ENCODE results near the gene EXOC3L1. TPM values are rescaled to one million over a fixed set of nuclear protein-coding genes. Genes with fewer than 3 reads are reported as not detected.
A peak's percentile ranks its signal among the peaks of the same experiment; 100 is the strongest.

EXOC3L1 gene
- total RNA-seq, 1 experiment from 2014 or later, result not detected

- no peak overlapping the region for H3K4me3 ChIP-seq
- H3K36me3 ChIP-seq, result peaks cover 10% of the 10 kb centered on the region
- H3K27me3 ChIP-seq (replicated peaks), result no peaks in the 10 kb centered on the region
- no peak overlapping the region for H3K27ac ChIP-seq
- peaks cover 12% of the 10 kb centered on the region for H3K4me1 ChIP-seq (replicated peaks)
- H3K9me3 ChIP-seq (replicated peaks), result no peaks in the 10 kb centered on the region
- no peak for DNase-seq (ENCODE audit: low read depth in 1 of 2, low spot score in 2 of 2)
Measured at GRCh38 chr16:67163999-67164558, 25.9 kb downstream of the EXOC3L1 start.

DNA sequence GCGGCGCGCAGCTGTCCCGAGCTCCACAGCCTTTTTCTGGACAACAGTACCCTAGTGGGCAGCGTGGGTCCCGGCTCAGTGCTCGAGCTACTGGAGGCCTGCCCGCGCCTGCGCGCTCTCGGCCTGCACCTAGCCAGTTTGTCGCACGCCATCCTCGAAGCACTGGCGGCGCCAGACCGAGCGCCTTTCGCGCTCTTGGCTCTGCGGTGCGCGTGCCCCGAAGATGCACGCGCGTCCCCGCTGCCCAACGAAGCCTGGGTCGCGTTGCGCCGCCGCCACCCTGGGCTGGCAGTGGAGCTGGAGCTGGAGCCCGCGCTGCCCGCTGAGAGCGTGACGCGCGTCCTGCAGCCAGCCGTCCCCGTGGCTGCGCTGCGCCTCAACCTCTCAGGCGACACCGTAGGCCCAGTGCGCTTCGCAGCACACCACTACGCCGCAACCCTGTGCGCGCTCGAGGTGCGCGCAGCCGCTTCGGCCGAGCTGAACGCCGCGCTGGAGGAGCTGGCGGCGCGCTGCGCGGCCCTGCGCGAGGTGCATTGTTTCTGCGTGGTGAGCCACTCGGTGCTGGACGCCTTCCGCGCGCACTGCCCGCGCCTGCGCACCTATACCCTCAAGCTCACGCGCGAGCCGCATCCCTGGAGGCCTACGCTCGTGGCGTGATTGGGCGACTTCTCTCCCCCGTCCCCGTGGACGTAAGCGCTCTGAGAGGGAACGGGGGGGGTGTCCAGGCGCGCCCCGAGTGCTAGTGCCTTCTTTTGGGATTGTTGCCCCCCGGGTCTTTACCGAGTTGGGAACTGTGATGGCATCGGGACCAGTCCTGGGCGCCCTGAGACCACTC is 26.6 kb downstream of the EXOC3L1 start:
- peaks cover 17% of the 10 kb centered on the region for H3K4me1 ChIP-seq (replicated peaks)
- H3K36me3 ChIP-seq, result peaks cover 10% of the 10 kb centered on the region
- H3K27ac ChIP-seq, result no peak overlapping the region
- H3K4me3 ChIP-seq, result no peak overlapping the region
- H3K27me3 ChIP-seq (replicated peaks), result no peaks in the 10 kb centered on the region
- DNase-seq (ENCODE audit: low read depth in 1 of 2, low spot score in 2 of 2), result no peak
- H3K9me3 ChIP-seq (replicated peaks), result no peaks in the 10 kb centered on the region

GRCh38 chr16:67162506-67163163 is 27.3 kb downstream of the EXOC3L1 start:
- no peak overlapping the region for H3K27ac ChIP-seq
- H3K4me3 ChIP-seq, result no peak overlapping the region
- H3K27me3 ChIP-seq (replicated peaks), result no peaks in the 10 kb centered on the region
- H3K9me3 ChIP-seq (replicated peaks), result no peaks in the 10 kb centered on the region
- peaks cover 17% of the 10 kb centered on the region for H3K4me1 ChIP-seq (replicated peaks)
- H3K36me3 ChIP-seq, result peaks cover 10% of the 10 kb centered on the region
- DNase-seq (ENCODE audit: low read depth in 1 of 2, low spot score in 2 of 2), result no peak

DNA sequence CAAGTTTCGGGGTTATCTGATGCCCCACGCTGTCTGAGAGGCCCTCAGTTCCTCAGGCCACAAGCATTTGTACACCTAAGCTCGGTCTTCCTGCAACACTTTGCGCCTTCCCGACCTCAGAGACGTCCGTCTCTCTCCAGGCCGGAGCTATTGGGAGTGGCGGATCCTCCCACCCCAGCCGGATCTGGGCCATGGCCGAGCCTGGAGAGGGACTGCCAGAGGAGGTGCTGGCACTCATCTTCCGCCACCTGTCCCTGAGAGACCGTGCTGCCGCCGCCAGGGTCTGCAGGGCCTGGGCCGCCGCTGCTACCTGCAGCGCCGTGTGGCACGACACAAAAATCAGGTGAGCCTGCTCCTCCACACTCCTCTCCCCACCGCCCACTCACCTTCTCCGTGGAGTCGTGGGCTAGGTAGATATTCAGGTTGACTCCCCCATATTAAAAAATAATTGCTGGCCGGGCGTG is 28.3 kb downstream of the EXOC3L1 start:
- H3K4me3 ChIP-seq, result no peak overlapping the region

DNA sequence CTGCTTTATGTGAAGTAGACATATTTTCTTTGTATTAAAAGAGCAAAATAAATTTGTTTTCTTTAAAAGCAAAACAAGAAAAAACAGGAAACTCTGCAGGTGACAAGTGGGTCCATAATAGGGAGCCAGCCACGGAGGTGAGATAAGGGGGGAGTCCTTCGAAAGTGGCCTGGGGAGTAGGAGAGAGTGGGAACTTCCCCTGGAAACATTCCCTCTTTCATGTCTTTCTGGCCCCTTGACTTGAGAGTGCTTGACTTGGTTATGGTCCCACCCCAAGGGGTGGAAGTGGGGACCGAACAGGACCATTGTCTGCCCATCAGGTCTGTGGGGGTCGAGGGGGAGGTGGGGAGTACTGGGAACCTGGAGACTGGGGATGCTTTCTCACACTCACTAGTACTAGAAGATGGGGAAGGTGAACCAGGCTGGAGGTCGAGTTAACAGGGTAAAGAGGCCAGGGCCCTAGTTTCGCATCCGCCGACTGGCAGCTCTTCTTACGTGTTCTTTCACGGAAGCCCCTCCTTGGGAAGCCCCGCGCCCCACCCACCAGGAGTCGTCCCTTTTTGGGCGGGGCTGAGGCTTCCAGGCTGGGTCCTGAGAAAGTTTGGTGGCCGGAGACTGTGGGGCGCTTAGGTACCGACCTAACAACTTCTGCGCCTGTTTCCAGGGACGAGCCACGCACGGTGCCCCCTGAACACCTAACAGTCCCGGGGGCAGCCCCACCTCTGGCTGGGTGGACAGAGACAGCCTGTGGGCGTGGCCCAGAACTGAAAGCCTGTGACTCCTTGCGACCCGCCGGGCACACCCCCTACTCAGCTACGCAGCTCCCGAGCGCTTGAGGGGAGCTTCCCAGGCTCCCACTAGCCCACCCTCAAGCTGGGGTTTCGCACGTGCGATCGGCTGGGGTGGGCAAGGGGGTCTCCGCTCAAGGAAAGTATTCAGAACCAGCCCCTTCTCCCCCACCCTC is 31.0 kb downstream of the EXOC3L1 start:
- H3K4me1 ChIP-seq (replicated peaks), result peaks cover 24% of the 10 kb centered on the region
- DNase-seq (ENCODE audit: low read depth in 1 of 2, low spot score in 2 of 2), result peak; percentile 52 to 63
- no peaks in the 10 kb centered on the region for H3K27me3 ChIP-seq (replicated peaks)
- H3K36me3 ChIP-seq, result peaks cover 14% of the 10 kb centered on the region
- no peaks in the 10 kb centered on the region for H3K9me3 ChIP-seq (replicated peaks)
- H3K4me3 ChIP-seq, result peak overlapping the region; percentile 70
- H3K27ac ChIP-seq, result peak overlapping the region; percentile 29

More for the DNA sequence above, 28.3 kb downstream of the EXOC3L1 start:
- no peaks in the 10 kb centered on the region for H3K27me3 ChIP-seq (replicated peaks)
- H3K27ac ChIP-seq, result no peak overlapping the region
- peaks cover 10% of the 10 kb centered on the region for H3K36me3 ChIP-seq
- DNase-seq (ENCODE audit: low read depth in 1 of 2, low spot score in 2 of 2), result no peak
- H3K9me3 ChIP-seq (replicated peaks), result no peaks in the 10 kb centered on the region
- peaks cover 17% of the 10 kb centered on the region for H3K4me1 ChIP-seq (replicated peaks)

GRCh38 chr16:67157892-67158635 is 31.9 kb downstream of the EXOC3L1 start:
- peaks cover 24% of the 10 kb centered on the region for H3K4me1 ChIP-seq (replicated peaks)
- no peak overlapping the region for H3K27ac ChIP-seq
- DNase-seq (ENCODE audit: low read depth in 1 of 2, low spot score in 2 of 2), result no peak
- no peaks in the 10 kb centered on the region for H3K27me3 ChIP-seq (replicated peaks)
- H3K4me3 ChIP-seq, result no peak overlapping the region
- no peaks in the 10 kb centered on the region for H3K9me3 ChIP-seq (replicated peaks)
- peaks cover 11% of the 10 kb centered on the region for H3K36me3 ChIP-seq

GRCh38 chr16:67157106-67157748 is 32.7 kb downstream of the EXOC3L1 start:
- Histone ChIP-seq H3K4me3 (no peak overlapping the region), H3K9me3 (replicated peaks) (no peaks in the 10 kb centered on the region), H3K27ac (no peak overlapping the region), H3K27me3 (replicated peaks) (no peaks in the 10 kb centered on the region), H3K36me3 (peaks cover 7% of the 10 kb centered on the region; the same call in 1 of the 2 replicates), H3K4me1 (replicated peaks) (peaks cover 24% of the 10 kb centered on the region)
- no peak for DNase-seq (ENCODE audit: low read depth in 1 of 2, low spot score in 2 of 2)

GRCh38 chr16:67156143-67156844 is 33.6 kb downstream of the EXOC3L1 start:
- no peak for DNase-seq (ENCODE audit: low read depth in 1 of 2, low spot score in 2 of 2)
- no peaks in the 10 kb centered on the region for H3K9me3 ChIP-seq (replicated peaks)
- H3K36me3 ChIP-seq, result peaks cover 7% of the 10 kb centered on the region; the same call in 1 of the 2 replicates
- no peak overlapping the region for H3K27ac ChIP-seq
- H3K4me1 ChIP-seq (replicated peaks), result peaks cover 28% of the 10 kb centered on the region
- H3K4me3 ChIP-seq, result no peak overlapping the region
- H3K27me3 ChIP-seq (replicated peaks), result no peaks in the 10 kb centered on the region

- H3K4me3 ChIP-seq, result no peak overlapping the region
- peaks cover 31% of the 10 kb centered on the region for H3K4me1 ChIP-seq (replicated peaks)
- peaks cover 12% of the 10 kb centered on the region; the same call in 1 of the 2 replicates for H3K36me3 ChIP-seq
- no peak overlapping the region for H3K27ac ChIP-seq
- peak; percentile 59 to 70 for DNase-seq (ENCODE audit: low read depth in 1 of 2, low spot score in 2 of 2)
- no peaks in the 10 kb centered on the region for H3K9me3 ChIP-seq (replicated peaks)
- no peaks in the 10 kb centered on the region for H3K27me3 ChIP-seq (replicated peaks)
Measured at GRCh38 chr16:67155295-67156142, 34.4 kb downstream of the EXOC3L1 start.

GRCh38 chr16:67154578-67155294 is 35.2 kb downstream of the EXOC3L1 start:
- Histone ChIP-seq H3K36me3 (peaks cover 20% of the 10 kb centered on the region), H3K9me3 (replicated peaks) (peaks cover 4% of the 10 kb centered on the region), H3K27ac (no peak overlapping the region), H3K4me3 (no peak overlapping the region), H3K27me3 (replicated peaks) (no peaks in the 10 kb centered on the region), H3K4me1 (replicated peaks) (peaks cover 33% of the 10 kb centered on the region)
- DNase-seq (ENCODE audit: low read depth in 1 of 2, low spot score in 2 of 2), result no peak

Measured in SJSA1 (cell line).